Measurements from ENCODE around the gene GAL3ST1. TPM values are rescaled to one million over a fixed set of nuclear protein-coding genes. Genes with fewer than 3 reads are reported as not detected.

The GAL3ST1 gene
- total and polyA plus RNA-seq, 2 of the 8 experiments (the other 6 are each of a cell fraction or from before 2014, with no cell fraction given), result 11.0 to 32.5 TPM

GRCh38 chr22:30575859-30576258 lies 1.4 kb upstream of the GAL3ST1 start:
- Histone ChIP-seq H2BK12ac (ENCODE audit: low read depth, low read length) (no peak overlapping the region), H3K14ac (ENCODE audit: insufficient read length) (no peak overlapping the region), H2BK120ac (replicated peaks; ENCODE audit: low read depth, low read length) (no peak overlapping the region), H4K5ac (ENCODE audit: insufficient read length, low read depth, low read length) (no peak overlapping the region), H3K23me2 (ENCODE audit: low read depth, low read length) (peaks cover 10% of the 10 kb centered on the region; the same call in 1 of the 2 replicates), H4K91ac (replicated peaks; ENCODE audit: insufficient read length, low read length) (no peak overlapping the region), H3K79me2 (ENCODE audit: control insufficient read depth in 1 of 2, insufficient read depth in 2 of 2, low read length in 2 of 2) (no peaks in the 10 kb centered on the region; a peak in 1 of 4 replicates), H2BK5ac (ENCODE audit: low read depth, low read length) (no peak overlapping the region), H2AFZ (ENCODE audit: low read length) (no peak overlapping the region), H3K9ac (replicated peaks in 1 of 4; ENCODE audit: extremely low read depth in 1 of 4, low read depth in 3 of 4, low read length in 3 of 4) (no peak overlapping the region), H3K4ac (replicated peaks; ENCODE audit: insufficient read length, low read depth, low read length) (no peak overlapping the region), H3K36me3 (ENCODE audit: control insufficient read depth in 2 of 4, insufficient read depth in 4 of 4, low read length in 3 of 4) (peaks cover 19 to 43% (median 40%) of the 10 kb centered on the region in 4 experiments; a peak in 7 of 8 replicates), H3K4me3 (ENCODE audit: extremely low read depth in 1 of 4, insufficient read depth in 2 of 4, low read depth in 3 of 4, low read length in 4 of 4) (no peak overlapping the region), H2AK5ac (ENCODE audit: low read depth, low read length) (no peak overlapping the region), H3K18ac (ENCODE audit: extremely low read depth, low read length) (no peak overlapping the region), H2BK20ac (ENCODE audit: low read length) (no peak overlapping the region), H4K20me1 (replicated peaks in 1 of 2; ENCODE audit: control insufficient read depth in 1 of 2, insufficient read depth in 2 of 2, low read length in 2 of 2) (peaks cover 0 to 11% of the 10 kb centered on the region in 2 experiments), H3K23ac (ENCODE audit: insufficient read length) (no peak overlapping the region), H2BK15ac (ENCODE audit: low read length) (no peak overlapping the region), H3K56ac (replicated peaks; ENCODE audit: insufficient read length, low read depth, low read length) (no peak overlapping the region), H3K9me3 (ENCODE audit: insufficient read depth in 2 of 2, low read depth in 1 of 2, low read length in 1 of 2) (no peaks in the 10 kb centered on the region), H3K27ac (ENCODE audit: low read depth, low read length) (no peak overlapping the region), H3K79me1 (ENCODE audit: low read depth, low read length) (peaks cover 3% of the 10 kb centered on the region; the same call in 1 of the 2 replicates), H3K4me1 (replicated peaks in 1 of 4; ENCODE audit: control insufficient read depth in 3 of 4, insufficient read depth in 4 of 4, low read length in 3 of 4) (peaks cover 0 to 15% (median 5%) of the 10 kb centered on the region in 4 experiments; a peak in 5 of 7 replicates), H3K27me3 (replicated peaks in 1 of 4; ENCODE audit: control insufficient read depth in 3 of 4, extremely low read depth in 1 of 4, insufficient read depth in 3 of 4, low read length in 3 of 4) (no peaks in the 10 kb centered on the region), H4K8ac (ENCODE audit: extremely low read depth, insufficient read depth, low read length) (no peak overlapping the region), H3K4me2 (ENCODE audit: insufficient read depth in 1 of 2, low read depth in 2 of 2, low read length in 2 of 2) (no peak overlapping the region)
- WGBS, 2 experiments (ENCODE audit: extremely low coverage in 1 of 2, insufficient coverage in 1 of 2, insufficient read length in 1 of 2, insufficient replicate concordance in 2 of 2, low coverage in 1 of 2, low lambda C conversion rate in 2 of 2, missing lambda C conversion rate in 1 of 2), result 86% methylated on average over 15 of the region's 15 CpGs; no CpG with 5 or more reads in 1 of the 2 experiments
- FAIRE-seq, result no peak
- DNase-seq (ENCODE audit: low read depth in 1 of 2, low spot score in 2 of 2), result no peak
- ChIA-PET POLR2A (ENCODE audit: partially characterized antibody) (interaction anchor here (1.9 to 6.7 kb wide), 3 partner anchors 11 to 14 kb away, joined by 10 to 64 read pairs (median 11); partner anchors contain the start of gene PES1), CTCF (ENCODE audit: partially characterized antibody) (interaction anchor here (1.0 to 2.4 kb wide), 4 partner anchors 9 to 21 kb away, joined by 3 to 7 read pairs (median 3); no protein-coding TSS in a partner anchor)
- TF ChIP-seq CHD2 (IDR thresholded peaks at IDR 0.05; ENCODE audit: low read length), result no peak

Data from H1 (cell line).